ENCODE measurements around the gene CDC42BPA.

GRCh38 chr1:227197064-227197463 is 121.2 kb downstream of the CDC42BPA start:
- TF ChIP-seq ETV6 (CRISPR knock-in tag; IDR thresholded peaks at IDR 0.05): no peak
- no peak for TF ChIP-seq TP53 (CRISPR knock-in tag; IDR thresholded peaks at IDR 0.05)
- no peak for TF ChIP-seq ESRRA (CRISPR knock-in tag; IDR thresholded peaks at IDR 0.05; ENCODE audit: borderline replicate concordance)
- no peak for TF ChIP-seq CTCF (IDR thresholded peaks at IDR 0.05)
- TF ChIP-seq E2F4 (CRISPR knock-in tag; IDR thresholded peaks at IDR 0.05; ENCODE audit: borderline replicate concordance, low read depth): no peak
- TF ChIP-seq USF1 (CRISPR knock-in tag; IDR thresholded peaks at IDR 0.05): no peak
- no peak for TF ChIP-seq USF2 (CRISPR knock-in tag; IDR thresholded peaks at IDR 0.05)
- TF ChIP-seq E2F5 (CRISPR knock-in tag; IDR thresholded peaks at IDR 0.05): no peak
- no peak for TF ChIP-seq ELF4 (CRISPR knock-in tag; IDR thresholded peaks at IDR 0.05; ENCODE audit: low read depth)
- no peak for TF ChIP-seq RELA (CRISPR knock-in tag; IDR thresholded peaks at IDR 0.05; ENCODE audit: borderline replicate concordance)
- no peak for TF ChIP-seq SP1 (CRISPR knock-in tag; conservative IDR thresholded peaks at IDR 0.05)
